Lung (tissue), 12 donors: ENCODE measurements around the gene CYP26A1. TPM values are rescaled to one million over a fixed set of nuclear protein-coding genes. Genes with fewer than 3 reads are reported as not detected.

Experiments
- ATAC-seq: fragments of 200-7000 bp; cut with Tn5 transposase; one replicate; pipeline ENCODE4 v1.9.1; 2020; ENCODE audit warnings: moderate number of reproducible peaks; ENCODE audit not compliant: insufficient read depth, low FRiP score
- DNase-seq, 3 donors: peaks; one replicate each; pipeline ENCODE4 v3.0.0-alpha.2; 2013 to 2017
- H3K27ac ChIP-seq, 2 donors: one replicate each; pipeline ENCODE4 v1.5.1; 2013; ENCODE audit warnings: mild to moderate bottlenecking in 2 of 2, moderate library complexity in 2 of 2, control low read depth in 1 of 2, inconsistent platforms in 1 of 2, low read depth in 1 of 2, low read length in 1 of 2
- H3K27me3 ChIP-seq, 3 donors: one replicate each; pipeline ENCODE4 v1.5.1; 2013; ENCODE audit warnings: low read length in 2 of 3; ENCODE audit not compliant: control insufficient read depth in 3 of 3, insufficient read depth in 3 of 3
- H3K36me3 ChIP-seq, 4 donors: one replicate each; pipeline ENCODE4 v1.5.1; 2013; ENCODE audit warnings: low read length in 4 of 4, mild to moderate bottlenecking in 1 of 4, moderate library complexity in 1 of 4; ENCODE audit not compliant: control insufficient read depth in 4 of 4, insufficient read depth in 4 of 4
- H3K4me1 ChIP-seq, 5 donors: one replicate each; pipeline ENCODE4 v1.5.1; 2013; ENCODE audit warnings: low read length in 5 of 5, mild to moderate bottlenecking in 2 of 5, moderate library complexity in 1 of 5; ENCODE audit not compliant: control insufficient read depth in 5 of 5, insufficient read depth in 5 of 5
- H3K4me3 ChIP-seq: one replicate; pipeline ENCODE4 v1.5.1; 2013; ENCODE audit warnings: mild to moderate bottlenecking, control low read depth, moderate library complexity
- H3K9ac ChIP-seq, 2 donors: one replicate each; pipeline ENCODE4 v1.5.1; 2013; ENCODE audit warnings: low read length in 2 of 2, control low read depth in 1 of 2; ENCODE audit not compliant: insufficient read depth in 1 of 2
- H3K9me3 ChIP-seq, 4 donors: one replicate each; pipeline ENCODE4 v1.5.1; 2013; ENCODE audit warnings: low read length in 3 of 4, mild to moderate bottlenecking in 1 of 4, moderate library complexity in 1 of 4; ENCODE audit not compliant: control insufficient read depth in 4 of 4, insufficient read depth in 3 of 4
- CTCF ChIP-seq: IDR thresholded peaks from 2 replicates; pipeline ENCODE4 v1.5.1; 2012; ENCODE audit warnings: mild to moderate bottlenecking; ENCODE audit errors: control extremely low read depth, extremely low read depth
- WGBS, 2 donors: extraction: QIAGEN DNeasy Blood & Tissue Kit; methylation state at CpG; one replicate each; pipeline ENCODE4 v1.1.7; 2013; 5-methylcytosine and 5-hydroxymethylcytosine counted together
- polyA plus RNA-seq, 2 donors: library from polyadenylated mRNA; stranded (reverse); fragments of 200-250 nt; gene quantifications; one replicate each; pipeline ENCODE4 v1.2.1, GENCODE V29; 2013
- total RNA-seq, 2 donors: library from RNA; depleted of rRNA in 1 of 2; stranded (reverse); fragments of >200 nt in 1 of 2; gene quantifications; one replicate each; pipeline ENCODE4 v1.2.1, GENCODE V29; 2014 to 2021
- donor health status: control.
- donor health status: control.
- donor health status: Bipolar disorder and iron deficiency.
- donor health status: healthy.
- donor health status: DM: yes; HTN: yes; CAD: no.

The CYP26A1 gene
- total and polyA plus RNA-seq, 4 donors = 0.02 to 0.08 TPM; not detected in 2

GRCh38 chr10:93091960-93092359, 18.3 kb downstream of the CYP26A1 start:
- Histone ChIP-seq H3K9me3 (no peaks in the 10 kb centered on the region), H3K4me1 (no peaks in the 10 kb centered on the region), H3K9ac (no peak overlapping the region), H3K4me3 (no peak overlapping the region), H3K36me3 (no peaks in the 10 kb centered on the region), H3K27ac (no peak overlapping the region), H3K27me3 (no peaks in the 10 kb centered on the region)
- TF ChIP-seq CTCF = no peak
- ATAC-seq (no peak), DNase-seq (no peak)
- 86 to 92% methylated on average over 3 of the region's 3 CpGs for WGBS, 2 donors

- WGBS, 2 donors = 80 to 100% methylated on average over 1 of the region's 1 CpG
- H3K4me3 ChIP-seq = no peak overlapping the region
- no peaks in the 10 kb centered on the region for H3K36me3 ChIP-seq
- no peaks in the 10 kb centered on the region for H3K27me3 ChIP-seq
- H3K9ac ChIP-seq = no peak overlapping the region
- no peak for ATAC-seq
- H3K27ac ChIP-seq = no peak overlapping the region
- no peak for DNase-seq
- no peaks in the 10 kb centered on the region for H3K4me1 ChIP-seq
- TF ChIP-seq CTCF = no peak
- H3K9me3 ChIP-seq = no peaks in the 10 kb centered on the region
Measured at GRCh38 chr10:93095225-93095624, 21.5 kb downstream of the CYP26A1 start.

- no peak for ATAC-seq
- DNase-seq = no peak
- 82 to 91% methylated on average over 5 of the region's 5 CpGs for WGBS, 2 donors
Measured at GRCh38 chr10:93096901-93097300, 23.2 kb downstream of the CYP26A1 start.

More at GRCh38 chr10:93096901-93097300, 23.2 kb downstream of the CYP26A1 start:
- Histone ChIP-seq H3K27me3 (no peaks in the 10 kb centered on the region), H3K9ac (no peak overlapping the region), H3K27ac (no peak overlapping the region), H3K36me3 (no peaks in the 10 kb centered on the region), H3K4me3 (no peak overlapping the region), H3K9me3 (no peaks in the 10 kb centered on the region), H3K4me1 (no peaks in the 10 kb centered on the region)
- no peak for TF ChIP-seq CTCF
